Stimulated activated CD8-positive, alpha-beta memory T cell treated with anti-CD3 and anti-CD28 coated beads, Interleukin-4, amount 100 ng/mL, for 48 hours (primary cell): ENCODE results near the gene GGPS1.
"Not testable (repeated sequence)": the region's sequence is repeated elsewhere in the genome, so short reads cannot be mapped to it uniquely, and the experiment has no call there.

Experiments
- DNase-seq: peaks from one replicate; pipeline ENCODE4 v3.0.0-alpha.2; 2020

Gene GGPS1

GRCh38 chr1:235328271-235329138 is at the start of gene GGPS1:
TSS of gene GGPS1 (plus strand) at chr1:235328570. CDS start at chr1:235335265, 6,695 bp downstream.
- peak; percentile 99 for DNase-seq

DNA sequence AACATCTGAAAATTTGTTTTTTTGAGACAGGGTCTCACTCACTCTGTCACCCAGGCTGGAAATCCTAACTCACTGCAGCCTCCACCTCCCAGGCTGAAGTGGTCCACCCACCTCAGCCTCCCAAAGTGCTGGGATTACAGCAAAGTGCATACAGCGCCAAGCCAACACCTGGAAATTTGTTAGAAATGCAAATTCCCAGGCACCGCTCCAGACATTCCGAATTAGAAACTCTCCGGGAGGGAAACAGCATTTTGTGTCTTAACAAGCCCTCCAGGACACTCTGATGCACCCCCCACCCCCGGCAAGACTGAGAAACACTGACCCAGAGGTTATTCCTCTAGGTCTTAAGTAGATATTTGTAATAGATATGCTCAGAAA is 49.5 kb upstream of the GGPS1 start:
- no peak for DNase-seq

DNA sequence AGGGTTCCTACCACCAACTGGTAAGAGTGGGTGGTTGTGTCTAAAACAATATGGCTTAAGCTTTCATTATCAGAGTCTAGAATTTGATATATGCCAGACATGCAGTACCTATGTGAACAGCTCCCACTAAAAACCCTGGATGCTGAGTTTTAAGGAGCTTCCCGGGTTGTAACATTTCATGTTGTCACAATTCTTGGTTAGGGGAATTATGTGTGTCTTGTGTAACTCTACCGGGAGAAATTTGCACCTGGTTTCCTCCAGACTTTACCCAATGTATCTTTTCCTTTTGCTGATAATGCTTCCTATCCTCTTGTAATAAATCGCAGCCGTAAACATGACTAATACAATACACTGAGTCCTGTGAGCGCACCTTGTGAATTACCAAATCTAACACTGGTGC is 48.7 kb upstream of the GGPS1 start:
- DNase-seq, result no peak

DNA sequence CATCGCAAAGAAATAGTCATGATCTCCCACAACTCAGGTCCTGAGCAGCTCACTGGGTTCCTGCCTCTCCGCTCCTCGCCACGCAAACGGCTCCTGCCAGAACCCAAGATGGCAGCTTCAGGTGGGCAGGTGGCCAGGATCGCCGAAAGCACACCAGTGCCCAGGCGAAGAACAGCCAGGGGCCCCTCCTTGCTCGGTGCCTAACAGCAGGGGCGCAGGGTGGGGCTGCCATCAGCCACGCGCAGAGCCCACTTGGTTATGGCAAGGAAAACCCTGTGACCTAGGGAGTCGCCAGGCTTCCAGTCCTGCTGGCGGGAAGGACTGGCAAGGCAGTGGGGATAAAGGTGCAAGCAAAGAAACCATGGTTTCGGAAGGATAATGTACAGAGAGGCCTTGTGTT is 47.9 kb upstream of the GGPS1 start:
- DNase-seq, result no peak

GRCh38 chr1:235283636-235284035 is 44.7 kb upstream of the GGPS1 start:
- not testable (repeated sequence) for DNase-seq

- DNase-seq, result no peak
These were observed 44.1 kb upstream of the GGPS1 start for GRCh38 chr1:235284231-235284769.

- DNase-seq, result no peak
These were observed 41.7 kb upstream of the GGPS1 start for GRCh38 chr1:235286667-235287066.

- no peak for DNase-seq
These were observed 41.0 kb upstream of the GGPS1 start for GRCh38 chr1:235287208-235287882.

GRCh38 chr1:235289859-235290739 is 38.3 kb upstream of the GGPS1 start:
- DNase-seq, result no peak

DNA sequence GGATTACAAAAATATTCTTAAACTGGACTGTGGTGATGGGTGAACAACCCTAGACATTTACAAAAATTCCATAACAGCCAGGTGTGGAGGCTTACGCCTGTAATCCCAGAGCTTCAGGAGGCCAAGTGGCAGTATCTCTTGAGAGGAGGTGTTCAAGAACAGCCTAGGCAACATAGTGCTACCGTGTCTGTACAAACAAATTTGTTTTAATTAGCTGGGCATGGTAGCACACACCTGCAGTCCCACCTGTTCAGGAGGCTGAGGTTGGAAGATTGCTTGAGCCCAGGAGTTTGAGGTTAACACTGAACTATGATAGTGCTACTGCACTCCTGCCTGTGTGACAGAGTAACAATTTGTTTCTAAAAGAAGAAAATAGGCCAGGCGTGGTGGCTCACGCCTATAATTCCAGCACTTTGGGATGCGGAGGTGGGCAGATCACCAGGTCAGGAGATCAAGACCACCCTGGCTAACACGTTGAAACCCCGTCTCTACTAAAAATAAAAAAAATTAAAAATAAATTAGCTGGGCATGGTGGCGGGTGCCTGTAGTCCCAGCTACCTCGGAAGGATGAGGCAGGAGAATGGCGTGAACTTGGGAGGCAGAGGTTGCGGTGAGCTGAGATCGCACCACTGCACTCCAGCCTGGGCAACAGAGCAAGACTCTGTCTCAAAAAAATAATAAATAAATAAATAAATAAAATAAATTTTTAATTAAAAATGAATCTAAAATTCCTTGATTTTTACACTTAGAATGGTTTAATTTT is 37.4 kb upstream of the GGPS1 start:
- no peak for DNase-seq

- no peak for DNase-seq
These were observed 36.7 kb upstream of the GGPS1 start for GRCh38 chr1:235291599-235292091.

- no peak for DNase-seq
These were observed 35.6 kb upstream of the GGPS1 start for GRCh38 chr1:235292790-235293189.

GRCh38 chr1:235293322-235293942 is 34.9 kb upstream of the GGPS1 start:
- DNase-seq, result no peak

DNA sequence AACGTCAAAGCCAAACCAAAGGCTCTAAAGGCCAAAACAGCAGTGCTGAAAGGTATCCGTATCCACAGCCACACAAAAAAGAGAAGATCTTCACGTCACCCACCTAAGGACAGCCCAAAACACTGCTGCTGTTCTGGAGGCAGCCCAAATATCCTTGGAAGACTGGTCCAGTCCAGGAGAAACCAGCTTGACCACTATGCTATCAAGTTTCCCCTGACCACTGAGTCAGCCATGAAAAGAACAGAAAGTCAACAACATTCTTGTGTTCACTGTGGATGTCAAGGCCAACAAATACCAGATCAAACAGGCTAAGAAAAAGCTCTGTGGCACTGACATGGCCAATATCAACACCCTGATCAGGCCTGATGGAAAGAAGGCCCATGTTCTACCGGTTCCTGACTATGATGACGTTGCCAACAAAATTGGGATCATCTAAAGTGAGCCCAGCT is 32.4 kb upstream of the GGPS1 start:
- DNase-seq, result no peak

- DNase-seq, result no peak
These were observed 31.6 kb upstream of the GGPS1 start for GRCh38 chr1:235296729-235297128.

- DNase-seq, result no peak
These were observed 30.8 kb upstream of the GGPS1 start for GRCh38 chr1:235297579-235297978.

DNA sequence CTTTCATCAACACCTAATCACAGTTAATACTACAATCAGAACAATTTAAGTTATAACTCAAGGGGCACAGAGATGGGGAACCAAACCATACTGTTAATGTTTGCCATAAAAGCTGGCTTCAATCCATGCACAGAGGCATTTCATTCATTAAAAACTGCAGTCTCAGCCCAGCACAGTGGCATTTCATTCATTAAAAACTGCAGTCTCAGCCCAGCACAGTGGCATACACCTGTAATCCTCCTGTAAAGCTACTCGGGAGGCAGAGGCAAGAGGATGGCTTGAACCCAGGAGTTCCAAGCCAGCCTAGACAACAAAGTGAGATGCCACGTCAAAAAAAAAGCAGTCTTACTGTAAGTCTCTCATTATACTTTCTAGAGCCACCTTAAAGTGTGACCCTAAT is 29.6 kb upstream of the GGPS1 start:
- no peak for DNase-seq

DNA sequence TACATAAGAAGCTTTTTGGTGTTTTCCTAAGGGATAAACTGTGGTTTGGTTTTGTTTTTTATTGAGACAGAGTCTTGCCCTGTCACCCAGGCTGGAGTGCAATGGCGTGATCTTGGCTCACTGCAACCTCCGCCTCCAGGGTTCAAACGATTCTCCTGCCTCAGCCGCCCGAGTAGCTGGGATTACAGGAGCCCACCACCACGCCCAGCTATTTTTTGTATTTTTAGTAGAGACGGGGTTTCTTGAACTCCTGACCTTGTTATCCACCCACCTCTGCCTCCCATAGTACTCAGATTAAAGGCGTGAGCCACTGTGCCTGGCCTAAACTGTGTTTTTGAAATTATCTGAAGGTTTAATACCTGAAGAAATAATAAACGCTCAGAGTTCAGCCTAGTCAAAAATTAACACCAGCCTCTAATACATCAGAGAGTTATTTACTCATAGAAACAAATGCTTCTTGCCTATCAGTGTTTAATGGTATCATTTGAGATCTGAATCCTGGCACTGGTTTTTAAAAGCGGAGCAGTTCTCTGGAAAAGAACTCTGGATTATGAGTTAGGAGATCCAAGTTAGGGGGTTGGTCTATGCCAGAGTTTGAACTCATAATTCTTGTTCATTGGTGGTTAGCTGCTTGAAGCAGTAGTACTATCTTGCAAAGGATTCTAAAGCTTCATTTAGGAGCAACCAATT is 29.1 kb upstream of the GGPS1 start:
- DNase-seq, result no peak

DNA sequence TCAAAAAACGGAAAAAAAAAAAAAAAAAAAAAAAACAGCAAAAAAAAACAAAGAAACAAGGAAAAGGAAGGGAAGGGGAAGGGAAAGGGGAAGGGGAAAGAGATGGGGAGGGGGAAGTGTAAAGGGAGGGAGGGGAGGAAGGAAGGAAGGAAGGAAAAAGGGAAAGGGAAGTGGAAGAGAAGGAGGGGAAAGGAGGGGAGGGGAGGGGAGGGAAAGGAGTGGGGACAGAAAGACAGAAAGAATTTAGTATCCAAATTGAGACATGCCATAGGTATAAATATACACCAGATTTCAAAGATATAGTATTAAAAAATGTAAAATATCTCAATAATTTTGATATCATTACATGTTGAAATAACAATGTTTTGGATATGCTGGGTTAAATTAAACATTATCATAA is 26.2 kb upstream of the GGPS1 start:
- DNase-seq, result no peak

GRCh38 chr1:235304549-235305451 is 23.6 kb upstream of the GGPS1 start:
- DNase-seq, result no peak
